GM20431 (cell line): ENCODE measurements around the gene CCL27.
"Not testable (repeated sequence)": the region's sequence is repeated elsewhere in the genome, so short reads cannot be mapped to it uniquely, and the experiment has no call there.

Source experiments
- in situ Hi-C: fragments of 300-500 bp; cut with MseI, MboI; formaldehyde crosslinking; loops from one replicate; pipeline ENCODE4 v1.15.0; 2020; ENCODE audit warnings: low sequenced_read_pairs; ENCODE audit not compliant: unreplicated experiment

Gene CCL27

GRCh38 chr9:34653151-34654072, 9.0 kb downstream of the CCL27 start:
- in situ Hi-C loops, result no loop called here

- in situ Hi-C loops, result no loop called here
These were observed 9.9 kb downstream of the CCL27 start for GRCh38 chr9:34652602-34653000.

GRCh38 chr9:34651876-34652601, 10.4 kb downstream of the CCL27 start, which contains the start of gene IL11RA:
Gene IL11RA (plus strand): TSS chr9:34652185. CDS start chr9:34655218, 3,033 bp downstream.
- in situ Hi-C loops, result no loop called here

GRCh38 chr9:34651321-34651720, 11.1 kb downstream of the CCL27 start:
- in situ Hi-C loops, result no loop called here

- in situ Hi-C loops, result no loop called here
These were observed 11.6 kb downstream of the CCL27 start for GRCh38 chr9:34650816-34651215.

- in situ Hi-C loops, result no loop called here
These were observed 13.8 kb downstream of the CCL27 start for GRCh38 chr9:34648673-34649072.

GRCh38 chr9:34647651-34648050, 14.8 kb downstream of the CCL27 start:
- in situ Hi-C loops, result no loop called here

- in situ Hi-C loops, result no loop called here
These were observed 15.4 kb downstream of the CCL27 start for GRCh38 chr9:34647084-34647403.

- in situ Hi-C loops, result no loop called here
These were observed 16.0 kb downstream of the CCL27 start, which contains the start of gene GALT for GRCh38 chr9:34646211-34647083. Gene GALT (plus strand): TSS chr9:34646675. CDS start chr9:34646705, 30 bp downstream.

- in situ Hi-C loops, result no loop called here
These were observed 17.6 kb downstream of the CCL27 start for GRCh38 chr9:34644766-34645314.

- in situ Hi-C loops, result no loop called here
These were observed 19.8 kb downstream of the CCL27 start for GRCh38 chr9:34642679-34643078.

GRCh38 chr9:34639322-34639721, 23.1 kb downstream of the CCL27 start:
- in situ Hi-C loops, result not testable (repeated sequence)

GRCh38 chr9:34638138-34638445, 24.4 kb downstream of the CCL27 start:
- in situ Hi-C loops, result no loop called here

- in situ Hi-C loops, result no loop called here
These were observed 24.9 kb downstream of the CCL27 start, which contains the start of gene SIGMAR1 for GRCh38 chr9:34637356-34638137. Gene SIGMAR1 (minus strand): TSS chr9:34637787. CDS start chr9:34637697, 90 bp downstream.

GRCh38 chr9:34636791-34637355, 25.6 kb downstream of the CCL27 start:
- in situ Hi-C loops, result no loop called here

- in situ Hi-C loops, result no loop called here
These were observed 26.9 kb downstream of the CCL27 start for GRCh38 chr9:34635556-34635955.

GRCh38 chr9:34634551-34635248, 27.8 kb downstream of the CCL27 start:
- in situ Hi-C loops, result no loop called here

- in situ Hi-C loops, result no loop called here
These were observed 28.5 kb downstream of the CCL27 start for GRCh38 chr9:34633851-34634550.
